LNCAP (cell line): ENCODE measurements around the gene ADGRG6.

ENCODE experiments used
- TF ChIP-seq, protein P1 (sequence below): fragments of 450-650 bp; IDR thresholded peaks from 2 replicates; pipeline ENCODE4 v1.5.1; 2017; ENCODE audit warnings: mild to moderate bottlenecking

ADGRG6 gene

DNA sequence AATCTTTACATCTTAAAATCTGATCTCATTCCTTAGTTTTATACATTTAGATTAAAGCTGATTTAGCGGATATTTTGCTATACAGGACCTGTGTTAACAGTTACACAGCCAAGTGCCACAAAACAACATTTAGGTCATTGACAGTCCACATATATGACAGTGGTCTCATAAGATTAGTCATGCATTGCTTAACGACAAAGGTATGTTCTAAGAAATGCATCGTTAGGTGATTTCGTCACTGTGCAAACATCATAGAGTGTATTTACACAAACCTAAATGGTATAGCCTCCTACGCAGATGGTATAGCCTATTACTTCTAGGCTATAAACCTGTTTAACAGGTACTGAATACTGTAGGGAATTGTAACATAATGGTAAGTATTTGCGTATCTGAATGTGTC lies 21.6 kb downstream of the ADGRG6 start:
- TF ChIP-seq, protein P1, sequence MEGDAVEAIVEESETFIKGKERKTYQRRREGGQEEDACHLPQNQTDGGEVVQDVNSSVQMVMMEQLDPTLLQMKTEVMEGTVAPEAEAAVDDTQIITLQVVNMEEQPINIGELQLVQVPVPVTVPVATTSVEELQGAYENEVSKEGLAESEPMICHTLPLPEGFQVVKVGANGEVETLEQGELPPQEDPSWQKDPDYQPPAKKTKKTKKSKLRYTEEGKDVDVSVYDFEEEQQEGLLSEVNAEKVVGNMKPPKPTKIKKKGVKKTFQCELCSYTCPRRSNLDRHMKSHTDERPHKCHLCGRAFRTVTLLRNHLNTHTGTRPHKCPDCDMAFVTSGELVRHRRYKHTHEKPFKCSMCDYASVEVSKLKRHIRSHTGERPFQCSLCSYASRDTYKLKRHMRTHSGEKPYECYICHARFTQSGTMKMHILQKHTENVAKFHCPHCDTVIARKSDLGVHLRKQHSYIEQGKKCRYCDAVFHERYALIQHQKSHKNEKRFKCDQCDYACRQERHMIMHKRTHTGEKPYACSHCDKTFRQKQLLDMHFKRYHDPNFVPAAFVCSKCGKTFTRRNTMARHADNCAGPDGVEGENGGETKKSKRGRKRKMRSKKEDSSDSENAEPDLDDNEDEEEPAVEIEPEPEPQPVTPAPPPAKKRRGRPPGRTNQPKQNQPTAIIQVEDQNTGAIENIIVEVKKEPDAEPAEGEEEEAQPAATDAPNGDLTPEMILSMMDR, result no peak

DNA sequence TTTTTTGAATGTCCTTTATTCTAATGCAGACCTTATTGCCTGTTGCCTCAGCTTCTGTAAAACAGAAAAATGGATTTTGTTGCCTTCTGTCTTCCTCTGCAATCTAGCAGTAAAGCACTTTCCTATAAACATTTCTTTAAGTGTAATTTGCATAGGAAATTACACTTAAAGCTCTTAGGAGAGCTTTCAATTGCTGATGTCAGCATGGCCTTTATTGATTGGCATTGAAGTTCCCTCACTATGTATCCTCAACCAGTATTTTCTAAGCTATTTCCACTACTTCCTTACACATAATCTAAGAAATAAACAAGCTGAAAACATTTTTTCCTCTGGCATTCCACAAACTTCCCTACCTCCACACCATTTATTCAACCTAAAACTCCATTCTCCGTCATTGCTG lies 22.3 kb downstream of the ADGRG6 start:
- TF ChIP-seq, protein P1, result no peak

DNA sequence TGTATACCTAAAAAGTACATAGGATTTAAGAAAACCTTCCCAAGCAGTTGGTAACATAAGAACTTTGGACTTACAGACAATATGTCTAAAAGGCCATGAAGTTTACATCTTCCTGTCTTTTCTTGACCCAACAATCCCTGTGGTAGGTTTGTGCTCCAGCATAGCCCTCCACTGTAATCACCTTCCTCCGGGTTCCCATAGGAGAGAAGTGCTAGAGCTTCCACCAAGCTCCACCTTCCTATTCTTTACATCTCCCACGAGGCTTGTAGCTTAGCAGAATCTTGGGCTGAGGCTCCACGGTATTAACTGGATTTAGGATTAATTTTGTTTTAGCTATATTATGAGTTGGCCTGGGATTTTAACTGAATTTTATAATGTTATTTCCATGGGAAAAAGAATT lies 23.3 kb downstream of the ADGRG6 start:
- TF ChIP-seq, protein P1, result no peak

DNA sequence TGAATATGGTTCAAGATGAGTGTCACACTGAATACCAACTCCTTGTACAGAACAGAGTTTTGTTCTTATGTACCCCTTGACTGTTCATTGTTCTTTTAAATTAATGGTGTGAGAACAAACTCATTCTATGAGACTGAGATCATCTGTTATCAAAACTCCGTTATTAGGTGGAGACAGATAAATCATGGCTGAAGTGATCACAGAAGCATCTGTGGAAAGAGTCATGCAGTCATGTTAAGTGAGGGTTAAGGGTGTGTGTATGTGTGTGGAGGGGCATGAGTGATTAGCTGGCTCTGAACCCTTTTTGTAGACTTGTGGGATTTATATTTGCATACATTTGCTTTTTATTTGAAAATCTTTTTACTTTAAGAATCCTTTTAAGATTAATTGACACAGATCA lies 24.7 kb downstream of the ADGRG6 start:
- TF ChIP-seq, protein P1, result no peak

DNA sequence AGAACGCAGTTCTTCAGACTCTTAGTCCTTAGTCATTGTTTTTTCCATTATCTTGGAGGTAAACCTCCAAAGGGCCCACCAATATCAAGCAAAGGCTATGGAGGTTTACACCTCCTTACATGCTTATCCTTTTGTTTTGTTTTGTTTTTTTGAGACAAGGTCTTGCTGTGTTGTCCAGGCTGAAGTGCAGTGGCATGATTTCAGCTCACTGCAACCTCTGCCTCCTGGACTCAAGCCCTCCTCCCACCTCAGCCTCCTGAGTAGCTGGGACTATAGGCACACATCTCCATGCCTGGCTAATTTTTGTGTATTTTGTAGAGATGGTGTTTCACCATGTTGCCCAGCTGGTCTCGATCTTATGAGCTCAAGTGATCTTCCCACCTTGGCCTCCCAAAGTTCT lies 26.3 kb downstream of the ADGRG6 start:
- TF ChIP-seq, protein P1, result no peak

DNA sequence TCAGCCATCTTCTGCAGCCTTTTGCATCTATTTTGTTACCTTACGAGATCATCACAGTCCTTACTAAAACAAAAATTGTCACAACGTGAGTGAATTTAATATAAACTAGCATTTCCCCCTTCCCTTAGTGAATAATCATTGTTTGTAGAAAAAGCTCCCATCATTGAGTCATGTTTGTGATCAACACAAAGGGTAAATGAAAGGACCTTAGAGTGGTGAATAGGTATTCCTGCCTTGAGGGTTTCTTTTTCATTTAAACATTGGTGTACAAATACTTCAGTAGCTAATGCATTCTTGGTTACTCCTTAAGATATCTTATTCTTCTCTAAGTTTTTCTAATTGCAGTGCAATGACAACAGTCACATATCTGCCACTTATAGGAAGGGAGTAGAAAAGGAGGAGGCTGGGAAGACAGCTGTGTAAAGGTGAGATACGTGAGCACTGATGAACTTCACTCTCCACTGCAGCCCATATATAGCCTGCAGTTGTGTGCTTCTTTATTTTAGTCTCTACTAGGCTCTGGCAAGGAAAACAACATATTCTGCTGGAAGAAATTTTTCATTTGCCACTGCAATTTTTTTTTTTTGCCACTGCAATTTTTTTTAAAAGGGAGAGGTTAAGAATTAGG lies 27.8 kb downstream of the ADGRG6 start:
- TF ChIP-seq, protein P1, result no peak

DNA sequence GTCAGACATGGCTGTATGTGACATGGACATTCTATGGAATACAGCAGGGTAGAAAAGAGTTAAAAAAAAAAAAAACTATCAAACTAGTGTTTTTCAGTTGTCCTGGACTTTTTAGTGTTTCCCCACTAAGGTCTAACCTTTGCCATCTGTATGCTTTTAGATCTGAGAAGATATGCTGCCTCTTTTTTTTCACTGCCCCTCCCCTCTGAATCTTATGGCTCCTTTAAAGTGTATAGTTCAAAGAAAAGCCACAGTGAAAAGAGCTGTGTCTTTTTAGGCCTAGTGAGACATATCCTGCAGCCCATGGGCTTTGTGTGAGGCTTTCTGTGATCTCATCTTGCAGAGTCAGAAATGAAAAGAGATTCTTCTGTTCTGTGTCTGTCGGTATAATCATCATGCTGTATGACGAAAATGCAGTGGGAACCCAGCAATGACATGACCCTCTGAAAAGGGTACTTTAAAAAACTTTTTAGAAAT lies 29.3 kb downstream of the ADGRG6 start:
- TF ChIP-seq, protein P1, result no peak

DNA sequence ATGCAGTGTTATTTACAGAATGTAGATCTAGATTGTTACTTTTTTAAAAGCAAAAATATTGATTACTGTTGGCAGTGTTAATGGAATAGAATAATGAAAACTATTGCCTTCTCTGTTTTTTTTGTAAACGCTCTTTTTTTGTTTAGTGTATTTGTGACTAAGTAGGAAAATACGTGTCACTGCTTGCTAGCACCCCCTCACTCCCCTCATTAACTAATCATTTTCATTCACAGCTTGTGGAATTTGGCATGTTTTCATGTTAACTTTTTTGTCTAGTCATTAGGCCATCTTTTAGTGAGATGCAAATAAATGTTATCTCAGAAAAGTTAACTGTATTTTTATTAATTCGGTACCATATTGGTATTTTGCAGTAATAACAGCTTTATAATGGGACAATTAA lies 29.8 kb downstream of the ADGRG6 start:
- TF ChIP-seq, protein P1, result no peak
